Breast epithelium (tissue), 3 donors: ENCODE data around the gene RNF121.

Experiments used
- CTCF ChIP-seq, 3 donors: fragments of 450-650 bp; IDR thresholded peaks; one replicate each; pipeline ENCODE4 v1.5.1; 2016 to 2017; ENCODE audit warnings: antibody characterized with exemption in 3 of 3, mild to moderate bottlenecking in 3 of 3, moderate library complexity in 3 of 3
- POLR2A ChIP-seq: fragments of 450-650 bp; IDR thresholded peaks from one replicate; pipeline ENCODE4 v1.6.1; 2016; ENCODE audit warnings: antibody characterized with exemption, mild to moderate bottlenecking, moderate library complexity

GRCh38 chr11:71998061-71998460 is 69.2 kb downstream of the RNF121 start:
- TF ChIP-seq CTCF (IDR thresholded peaks at IDR 0.05) (no peak), POLR2A (no peak)
